ENCODE data around the gene USP31.

The USP31 gene

DNA sequence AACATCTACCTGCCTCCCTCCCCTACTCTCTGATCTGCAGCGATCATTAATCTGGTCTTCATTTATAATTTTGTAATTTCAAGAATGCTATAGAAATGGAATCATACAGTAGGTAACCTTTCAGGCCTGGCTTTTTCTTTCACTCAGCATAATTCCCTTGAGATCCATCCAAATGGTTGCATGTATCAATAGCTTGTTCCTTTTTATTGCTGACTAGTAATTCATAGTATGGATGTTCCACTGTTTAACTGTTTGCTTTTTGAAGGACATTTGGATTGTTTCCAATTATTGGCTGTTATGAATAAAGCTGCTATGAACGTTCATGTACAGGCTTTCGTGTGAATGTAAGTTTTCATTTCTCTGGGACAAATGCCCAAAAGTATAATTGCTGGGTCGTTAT lies 125.2 kb downstream of the USP31 start:
- DNase-seq (ENCODE audit: low read depth in 2 of 3, low spot score in 1 of 3): no peak

DNA sequence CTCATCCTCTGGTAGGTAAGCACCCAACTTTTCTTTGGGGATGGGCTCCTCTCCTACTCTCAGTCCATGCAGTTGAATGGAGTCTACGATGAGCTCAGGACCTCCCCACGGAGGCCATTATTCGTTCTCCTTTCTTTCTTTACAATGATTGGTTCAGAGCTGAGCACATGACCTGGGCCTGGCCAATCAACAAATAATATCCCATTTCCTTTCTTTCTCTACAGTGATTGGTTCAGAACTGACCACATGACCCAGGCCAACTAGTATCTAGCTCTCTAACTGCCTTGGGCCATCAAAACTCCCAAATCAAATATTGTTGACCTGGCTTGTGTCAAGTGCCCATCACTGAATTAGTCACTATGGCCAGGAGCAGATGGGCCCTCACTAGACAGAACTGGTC lies 129.2 kb downstream of the USP31 start:
- no peak for DNase-seq (ENCODE audit: low read depth in 2 of 3, low spot score in 1 of 3)

DNA sequence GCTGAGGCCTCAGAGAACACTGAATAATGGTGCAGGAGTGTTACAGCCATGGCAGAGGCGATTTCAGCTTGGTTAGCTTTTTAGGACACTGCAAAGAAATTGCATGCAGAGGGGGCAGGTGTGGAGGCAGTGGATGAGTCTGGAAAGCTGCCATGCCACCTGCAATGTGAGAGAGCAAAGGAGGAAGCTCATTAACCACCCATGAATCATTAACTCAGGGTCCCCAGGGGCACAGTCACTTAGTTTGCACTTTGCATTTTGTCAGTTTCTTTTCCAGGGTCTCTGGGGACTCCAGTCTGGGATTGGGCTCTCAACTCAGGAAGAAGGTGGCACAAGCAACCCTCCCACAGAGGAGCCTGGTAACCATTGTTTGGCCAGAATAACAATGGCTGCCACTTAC lies 132.9 kb downstream of the USP31 start:
- no peak for DNase-seq (ENCODE audit: low read depth in 2 of 3, low spot score in 1 of 3)

DNA sequence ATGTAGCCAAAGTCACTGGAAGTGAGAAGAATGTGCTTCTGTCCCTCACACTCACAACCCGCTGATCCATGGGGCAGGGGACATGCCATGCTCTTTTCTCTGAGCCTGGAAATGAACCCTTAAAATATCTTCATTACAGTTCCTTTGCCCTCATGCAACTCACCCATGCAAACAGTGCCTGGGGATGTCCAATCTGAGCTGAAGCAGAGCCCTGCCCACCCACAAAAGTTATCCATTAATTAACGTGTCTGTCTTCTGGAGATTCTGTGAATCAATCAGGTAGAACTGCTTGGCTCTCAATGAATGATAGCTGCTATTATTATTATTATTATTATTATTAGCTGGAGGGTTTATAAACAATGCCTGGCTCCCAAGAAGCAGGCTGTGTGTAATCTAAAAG lies 133.7 kb downstream of the USP31 start:
- no peak for DNase-seq (ENCODE audit: low read depth in 2 of 3, low spot score in 1 of 3)

DNA sequence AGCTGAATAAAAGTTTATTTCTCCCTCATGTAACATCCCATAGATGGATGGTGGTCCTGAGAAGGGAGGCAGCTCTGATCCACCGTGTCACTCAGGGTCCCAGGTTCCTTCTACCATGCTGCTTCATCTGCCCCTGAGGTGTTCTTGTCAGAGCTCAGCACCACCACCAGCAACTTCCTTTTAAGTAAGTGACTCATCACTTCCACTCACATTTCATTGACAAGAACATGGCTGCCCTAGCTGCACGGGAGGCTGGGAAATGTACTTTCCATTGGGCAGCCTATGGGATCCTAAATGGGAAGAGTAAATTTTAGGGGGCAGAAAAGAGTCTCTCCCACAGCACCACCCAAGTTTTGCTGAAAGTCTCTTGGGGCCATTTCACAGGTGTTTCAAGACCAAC lies 134.7 kb downstream of the USP31 start:
- DNase-seq (ENCODE audit: low read depth in 2 of 3, low spot score in 1 of 3): no peak

Data from stimulated activated CD4-positive, alpha-beta T cell treated with anti-CD3 and anti-CD28 coated beads, Interleukin-12 subunit alpha, Interleukin-12 subunit beta, amount 100 ng/mL, for 48 hours (primary cell).